PC-3 (cell line): Measurements from ENCODE around the gene ANKS1A.

Source experiments
- EZH2 ChIP-seq: fragments of 300-600 bp; sonication (generic); IDR thresholded peaks from one replicate; pipeline ENCODE4 v1.6.1; 2017; ENCODE audit warnings: antibody characterized with exemption, mild to moderate bottlenecking, low read length; ENCODE audit not compliant: unreplicated experiment
- EZH2phosphoT487 ChIP-seq: fragments of 300-600 bp; sonication (generic); IDR thresholded peaks from 2 replicates; pipeline ENCODE4 v1.6.1; 2018; ENCODE audit warnings: mild to moderate bottlenecking, antibody characterized with exemption, low read length, borderline replicate concordance
- TF ChIP-seq, protein P1 (sequence below): fragments of 300-600 bp; sonication (generic); conservative IDR thresholded peaks from 2 replicates; pipeline ENCODE4 v1.5.1; 2017; ENCODE audit warnings: antibody characterized with exemption, low read depth, mild to moderate bottlenecking, low read length

DNA sequence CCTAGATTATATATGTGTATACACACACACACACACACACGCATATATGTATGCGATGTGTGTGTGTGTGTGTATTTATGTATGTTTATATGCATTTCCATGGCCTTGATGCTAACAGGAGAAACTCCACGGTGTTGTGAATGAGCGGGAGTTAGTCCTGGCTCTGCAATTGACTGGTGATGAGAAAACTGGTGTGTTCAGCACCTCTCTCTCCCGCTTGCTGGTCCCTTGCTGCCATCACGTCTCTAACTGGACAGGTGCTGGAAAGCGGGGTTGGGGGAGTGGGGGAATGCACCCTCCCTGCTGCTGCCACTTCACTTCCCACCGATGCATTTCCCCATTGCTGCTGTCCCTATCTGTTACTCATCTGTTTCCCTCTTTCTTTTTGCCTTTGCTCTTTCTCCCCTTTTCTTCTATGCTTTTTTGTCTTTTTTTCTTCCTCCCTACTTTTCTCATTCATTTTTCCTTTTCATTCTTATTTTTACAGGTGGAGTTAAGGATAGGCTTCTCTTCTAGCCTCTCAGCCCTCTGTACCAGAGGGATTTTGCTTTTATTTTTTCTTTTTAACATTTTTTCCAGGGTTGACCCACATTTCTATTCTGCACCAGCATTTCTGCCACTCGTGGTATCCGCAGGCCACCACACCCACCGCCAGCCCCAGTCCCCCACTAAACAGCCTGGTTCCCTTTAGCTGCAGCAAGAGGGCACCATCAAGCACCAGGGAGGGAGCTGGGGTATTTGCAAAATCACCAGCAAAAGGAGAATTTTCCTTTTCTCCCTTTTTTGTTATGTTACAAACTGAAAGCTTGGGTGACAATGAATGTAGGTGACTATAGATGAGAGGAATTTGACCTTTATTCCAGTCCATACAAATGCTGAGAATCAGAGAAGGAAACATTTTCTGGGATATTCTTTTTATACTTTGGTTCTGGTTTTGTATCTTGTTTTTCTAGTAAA, 136.5 kb downstream of the ANKS1A start:
- TF ChIP-seq, protein P1, sequence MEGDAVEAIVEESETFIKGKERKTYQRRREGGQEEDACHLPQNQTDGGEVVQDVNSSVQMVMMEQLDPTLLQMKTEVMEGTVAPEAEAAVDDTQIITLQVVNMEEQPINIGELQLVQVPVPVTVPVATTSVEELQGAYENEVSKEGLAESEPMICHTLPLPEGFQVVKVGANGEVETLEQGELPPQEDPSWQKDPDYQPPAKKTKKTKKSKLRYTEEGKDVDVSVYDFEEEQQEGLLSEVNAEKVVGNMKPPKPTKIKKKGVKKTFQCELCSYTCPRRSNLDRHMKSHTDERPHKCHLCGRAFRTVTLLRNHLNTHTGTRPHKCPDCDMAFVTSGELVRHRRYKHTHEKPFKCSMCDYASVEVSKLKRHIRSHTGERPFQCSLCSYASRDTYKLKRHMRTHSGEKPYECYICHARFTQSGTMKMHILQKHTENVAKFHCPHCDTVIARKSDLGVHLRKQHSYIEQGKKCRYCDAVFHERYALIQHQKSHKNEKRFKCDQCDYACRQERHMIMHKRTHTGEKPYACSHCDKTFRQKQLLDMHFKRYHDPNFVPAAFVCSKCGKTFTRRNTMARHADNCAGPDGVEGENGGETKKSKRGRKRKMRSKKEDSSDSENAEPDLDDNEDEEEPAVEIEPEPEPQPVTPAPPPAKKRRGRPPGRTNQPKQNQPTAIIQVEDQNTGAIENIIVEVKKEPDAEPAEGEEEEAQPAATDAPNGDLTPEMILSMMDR: peak; percentile 47
- TF ChIP-seq EZH2 (no peak), EZH2phosphoT487 (no peak)
